SU-DHL-6 (cell line): ENCODE measurements around the gene HCFC1.

Experiments
- H2AFZ ChIP-seq: fragments of 200-600 bp; sonication (generic); 2 replicates; pipeline ENCODE4 v1.6.1; 2014; ENCODE audit warnings: low read depth, mild to moderate bottlenecking, moderate library complexity, mixed read lengths, antibody characterized with exemption, low read length; ENCODE audit not compliant: severe bottlenecking
- H3F3A ChIP-seq: fragments of 200-600 bp; shearing (Covaris generic); 2 replicates; pipeline ENCODE4 v1.6.0; 2016; ENCODE audit warnings: antibody characterized with exemption, mild to moderate bottlenecking; ENCODE audit not compliant: insufficient read depth
- H3K27ac ChIP-seq: fragments of 200-600 bp; sonication (generic); 2 replicates; pipeline ENCODE4 v1.5.1; 2016; ENCODE audit warnings: low read depth, mild to moderate bottlenecking, low read length, moderate library complexity, mixed read lengths
- H3K27me3 ChIP-seq: fragments of 200-600 bp; sonication (generic), shearing (Covaris generic); 2 replicates; pipeline ENCODE4 v1.6.0; 2014; ENCODE audit warnings: mild to moderate bottlenecking, low read length
- H3K36me3 ChIP-seq: fragments of 200-600 bp; sonication (generic); 2 replicates; pipeline ENCODE4 v1.6.1; 2014; ENCODE audit warnings: mild to moderate bottlenecking, low read length, mixed read lengths
- H3K4me2 ChIP-seq: fragments of 300-600, 200-600 bp; shearing (Covaris generic), sonication (generic); 2 replicates; pipeline ENCODE4 v1.6.0; 2014; ENCODE audit warnings: low read length, low read depth, mild to moderate bottlenecking; ENCODE audit not compliant: poor library complexity, severe bottlenecking
- H3K4me3 ChIP-seq: fragments of 200-600 bp; sonication (generic); 2 replicates; pipeline ENCODE4 v1.5.1; 2014; ENCODE audit warnings: antibody characterized with exemption, low read length, mild to moderate bottlenecking, mixed read lengths; ENCODE audit not compliant: insufficient read depth, poor library complexity, severe bottlenecking
- H3K79me2 ChIP-seq: fragments of 200-600 bp; sonication (generic); 2 replicates; pipeline ENCODE4 v1.6.1; 2014; ENCODE audit warnings: mild to moderate bottlenecking, low read length, moderate library complexity; ENCODE audit not compliant: insufficient read depth
- H3K9ac ChIP-seq: fragments of 200-600 bp; sonication (generic); 2 replicates; pipeline ENCODE4 v1.7.0; 2014; ENCODE audit warnings: mild to moderate bottlenecking, low read length
- H3K9me2 ChIP-seq: fragments of 200-600 bp; sonication (generic); replicated peaks from 2 replicates; pipeline ENCODE4 v1.6.1; 2014; ENCODE audit warnings: low read length; ENCODE audit not compliant: insufficient read depth
- H3K9me3 ChIP-seq: fragments of 200-600 bp; sonication (generic); 2 replicates; pipeline ENCODE4 v1.6.1; 2014; ENCODE audit warnings: low read length, mixed read lengths; ENCODE audit not compliant: insufficient read depth
- H4K20me1 ChIP-seq: fragments of 200-600 bp; sonication (generic); 2 replicates; pipeline ENCODE4 v1.6.1; 2014; ENCODE audit warnings: low read depth, mild to moderate bottlenecking, antibody characterized with exemption, low read length, moderate library complexity, mixed read lengths
- CTCF ChIP-seq: fragments of 200-600 bp; sonication (generic); IDR thresholded peaks from one replicate; pipeline ENCODE4 v1.5.1; 2017; ENCODE audit warnings: antibody characterized with exemption, mild to moderate bottlenecking, low read length, moderate library complexity; ENCODE audit not compliant: insufficient read depth, poor library complexity, severe bottlenecking
- EZH2phosphoT487 ChIP-seq: fragments of 200-600 bp; sonication (generic), shearing (Covaris generic); conservative IDR thresholded peaks from 2 replicates; pipeline ENCODE4 v1.6.1; 2018; ENCODE audit warnings: mild to moderate bottlenecking, antibody characterized with exemption, low read length, moderate library complexity, mixed read lengths

HCFC1 gene

GRCh38 chrX:154002215-154002719, 30.6 kb upstream of the HCFC1 start:
- Histone ChIP-seq H3K4me3 (peak overlapping the region; percentile 5), H3K27me3 (no peaks in the 10 kb centered on the region), H3K27ac (peak overlapping the region; percentile 29; the same call in 1 of the 2 replicates), H2AFZ (no peak overlapping the region), H3K9me3 (no peaks in the 10 kb centered on the region), H3K9me2 (no peaks in the 10 kb centered on the region), H3K4me2 (peak overlapping the region; percentile 37), H3K36me3 (no peaks in the 10 kb centered on the region), H3F3A (peaks cover 6% of the 10 kb centered on the region; the same call in 1 of the 2 replicates), H3K79me2 (no peaks in the 10 kb centered on the region), H3K9ac (peak overlapping the region; percentile 38; the same call in 1 of the 2 replicates), H4K20me1 (no peaks in the 10 kb centered on the region)
- TF ChIP-seq CTCF (no peak), EZH2phosphoT487 (no peak)

- no peak overlapping the region for H3K27ac ChIP-seq
- H3K4me2 ChIP-seq: no peak overlapping the region
- H3K4me3 ChIP-seq: no peak overlapping the region
Observed at GRCh38 chrX:154000051-154000450, 28.4 kb upstream of the HCFC1 start.

GRCh38 chrX:153999359-154000037, 27.9 kb upstream of the HCFC1 start:
- Histone ChIP-seq H3K4me3 (no peak overlapping the region), H3K27ac (no peak overlapping the region), H3K9ac (no peak overlapping the region), H3K36me3 (no peaks in the 10 kb centered on the region), H3K79me2 (no peaks in the 10 kb centered on the region), H3K4me2 (no peak overlapping the region), H3K27me3 (no peaks in the 10 kb centered on the region), H4K20me1 (no peaks in the 10 kb centered on the region), H3F3A (peaks cover 6% of the 10 kb centered on the region; the same call in 1 of the 2 replicates), H3K9me3 (no peaks in the 10 kb centered on the region), H2AFZ (no peak overlapping the region), H3K9me2 (no peaks in the 10 kb centered on the region)
- TF ChIP-seq CTCF: no peak
- no peak for TF ChIP-seq EZH2phosphoT487

More at GRCh38 chrX:154000051-154000450, 28.4 kb upstream of the HCFC1 start:
- no peaks in the 10 kb centered on the region for H3K27me3 ChIP-seq
- no peaks in the 10 kb centered on the region for H3K79me2 ChIP-seq
- H3K9me2 ChIP-seq: no peaks in the 10 kb centered on the region
- no peaks in the 10 kb centered on the region for H4K20me1 ChIP-seq
- peaks cover 6% of the 10 kb centered on the region; the same call in 1 of the 2 replicates for H3F3A ChIP-seq
- H2AFZ ChIP-seq: no peak overlapping the region
- no peaks in the 10 kb centered on the region for H3K36me3 ChIP-seq
- TF ChIP-seq EZH2phosphoT487 (no peak), CTCF (no peak)
- no peak overlapping the region for H3K9ac ChIP-seq
- H3K9me3 ChIP-seq: no peaks in the 10 kb centered on the region
